ENCODE data around the gene GDI1.
"Not testable (repeated sequence)": the region's sequence is repeated elsewhere in the genome, so short reads cannot be mapped to it uniquely, and the experiment has no call there.

Gene GDI1

GRCh38 chrX:154436983-154437752 is at the start of gene GDI1:
GDI1 (plus strand) TSS chrX:154437154; CDS start chrX:154437255, 101 bp downstream.
- no peak for DNase-seq

DNA sequence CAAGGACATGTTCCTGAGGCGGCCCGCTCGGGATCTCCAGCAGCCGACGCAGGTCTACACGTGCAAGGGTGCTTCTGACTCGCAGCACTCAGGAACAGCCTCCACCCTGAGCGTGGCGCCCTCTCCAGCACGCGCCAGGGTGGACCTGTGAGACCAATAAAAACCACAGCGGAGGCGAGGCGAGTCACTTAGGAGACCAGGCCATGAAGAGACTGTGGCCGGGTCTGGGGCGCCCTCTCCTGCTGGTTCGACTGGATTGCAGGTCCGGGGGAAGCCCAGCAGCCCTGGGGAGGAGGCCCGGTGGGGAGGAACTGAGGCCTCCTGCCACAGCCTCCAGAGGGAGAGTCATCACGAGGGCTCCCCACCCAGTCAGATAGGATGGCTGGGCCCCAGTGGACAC is 48.9 kb upstream of the GDI1 start:
- DNase-seq: not testable (repeated sequence)

GRCh38 chrX:154388649-154389048 is 48.3 kb upstream of the GDI1 start:
- not testable (repeated sequence) for DNase-seq

- DNase-seq: not testable (repeated sequence)
Observed at GRCh38 chrX:154389812-154390747, 46.9 kb upstream of the GDI1 start.

- not testable (repeated sequence) for DNase-seq
Observed at GRCh38 chrX:154396363-154396762, 40.6 kb upstream of the GDI1 start.

DNA sequence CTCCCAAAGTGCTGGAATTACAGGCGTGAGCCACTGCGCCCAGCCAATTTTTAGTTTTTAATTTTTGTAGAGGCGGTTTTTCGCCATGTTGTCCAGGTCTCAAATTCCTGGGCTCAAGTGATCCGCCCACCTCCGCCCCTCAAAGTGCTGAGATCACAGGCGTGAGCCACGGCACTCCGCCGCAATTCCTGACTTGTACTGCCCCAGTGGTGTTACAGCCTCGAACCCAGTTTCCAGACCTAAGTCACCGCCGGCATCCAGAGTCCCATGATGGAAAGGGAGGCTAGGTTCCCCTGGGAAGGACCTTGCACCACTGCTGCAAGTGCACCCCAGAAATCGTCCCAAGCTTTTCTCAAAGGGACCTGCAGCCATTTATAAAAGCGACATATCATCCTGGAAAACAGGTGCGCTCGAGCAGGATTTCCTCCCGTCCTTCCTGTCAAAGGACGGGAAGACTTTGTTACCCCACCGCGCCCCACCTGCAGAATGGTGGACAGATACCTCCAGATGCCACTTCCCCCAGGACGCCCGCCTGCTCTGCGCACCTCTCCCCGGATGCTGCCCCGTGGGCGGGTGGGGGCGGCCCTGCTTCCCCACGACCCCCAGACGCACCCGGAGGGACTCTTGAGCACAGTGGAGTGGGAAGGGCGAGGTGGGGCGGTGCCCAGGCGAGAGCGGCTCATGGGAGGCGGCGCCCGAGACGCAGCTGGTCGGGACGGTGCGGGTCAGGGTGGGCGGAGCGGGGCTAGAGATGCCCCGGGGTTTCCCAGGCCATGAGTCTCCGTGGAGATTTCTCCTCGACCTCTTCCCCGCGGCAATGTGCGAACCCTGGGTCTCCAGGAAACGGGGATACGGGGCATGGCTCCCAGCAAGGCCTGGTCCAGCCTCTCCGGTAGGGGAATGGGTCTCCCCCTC is 39.7 kb upstream of the GDI1 start:
- peak; percentile 18 for DNase-seq

DNA sequence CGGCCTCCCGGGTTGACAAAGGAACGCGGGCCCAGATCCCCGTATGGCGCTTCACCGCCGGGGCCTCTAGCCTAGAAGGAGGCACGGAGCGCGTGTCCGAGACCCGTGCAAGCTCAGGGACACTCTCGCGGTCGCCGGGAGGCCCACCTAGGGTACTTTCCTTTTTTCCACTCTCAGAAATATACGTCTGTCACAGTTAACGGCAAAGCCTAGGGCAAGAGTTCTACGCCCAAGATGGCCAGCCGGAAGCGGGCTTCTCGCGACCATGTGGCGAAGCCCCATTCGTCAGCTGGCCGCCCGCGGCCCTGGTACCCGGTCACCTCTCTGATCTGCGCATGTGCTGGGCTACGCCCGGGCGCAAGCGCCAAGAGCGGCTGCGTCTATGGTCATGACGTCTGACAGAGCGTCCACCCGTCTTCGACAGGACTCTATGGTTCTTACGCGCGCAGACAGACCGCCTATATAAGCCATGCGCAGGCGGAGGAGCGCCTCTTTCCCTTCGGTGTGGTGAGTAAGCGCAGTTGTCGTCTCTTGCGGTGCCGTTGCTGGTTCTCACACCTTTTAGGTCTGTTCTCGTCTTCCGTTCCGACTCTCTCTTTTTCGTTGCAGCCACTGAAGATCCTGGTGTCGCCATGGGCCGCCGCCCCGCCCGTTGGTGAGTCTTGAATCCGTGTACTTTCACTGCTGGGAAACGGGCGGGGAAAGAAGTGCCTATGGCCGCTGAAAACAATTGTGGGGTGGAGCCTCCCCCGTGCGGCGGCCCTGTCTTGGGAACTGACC is 38.9 kb upstream of the GDI1 start, which contains the start of gene RPL10:
RPL10 (plus strand) TSS at position 490 of the 780 bp plus-strand sequence; CDS start at position 633, 143 bp downstream.
- DNase-seq: peak; percentile 80

- DNase-seq: peak; percentile 36
Observed at GRCh38 chrX:154398668-154399526, 38.1 kb upstream of the GDI1 start.

- no peak for DNase-seq
Observed at GRCh38 chrX:154399527-154400368, 37.2 kb upstream of the GDI1 start.

GRCh38 chrX:154400369-154400817 is 36.6 kb upstream of the GDI1 start:
- DNase-seq: not testable (repeated sequence)

DNA sequence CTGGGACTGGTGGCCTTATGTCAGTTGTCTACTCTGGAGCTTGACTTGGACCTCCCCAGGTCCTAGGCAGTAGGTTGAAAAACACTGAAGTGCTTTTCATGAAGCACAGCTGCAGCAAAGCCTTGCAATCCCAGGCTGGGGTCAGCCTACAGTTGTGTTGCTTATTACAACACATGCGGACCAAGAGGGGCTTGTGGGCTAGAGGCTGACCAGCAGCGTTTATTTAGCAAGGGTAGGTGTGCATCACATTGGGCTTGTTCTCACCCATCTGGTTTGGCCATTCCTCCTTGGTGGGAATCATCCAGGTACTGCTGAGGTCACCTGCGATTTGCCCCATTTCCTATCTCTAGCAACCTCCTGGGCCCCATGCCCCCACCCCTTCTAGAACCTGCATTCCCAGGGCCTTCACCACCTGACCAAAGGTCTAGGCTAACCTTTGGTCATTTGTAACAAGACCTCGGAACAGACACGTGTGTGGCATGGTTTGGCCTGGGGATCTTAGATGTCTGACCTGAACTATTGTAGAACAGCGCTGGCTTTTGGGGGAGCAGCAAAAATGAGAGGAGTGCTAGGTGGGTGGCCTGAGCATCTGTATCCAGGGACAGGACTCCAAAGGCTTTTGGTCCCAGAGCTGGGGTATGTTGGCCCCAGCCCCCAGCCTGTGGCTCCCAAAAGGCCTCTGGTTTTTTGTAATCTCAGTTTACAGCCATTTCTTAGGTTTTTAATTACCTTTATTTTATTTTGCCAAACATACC is 35.7 kb upstream of the GDI1 start:
- no peak for DNase-seq

GRCh38 chrX:154401918-154402621 is 34.9 kb upstream of the GDI1 start:
- no peak for DNase-seq

DNA sequence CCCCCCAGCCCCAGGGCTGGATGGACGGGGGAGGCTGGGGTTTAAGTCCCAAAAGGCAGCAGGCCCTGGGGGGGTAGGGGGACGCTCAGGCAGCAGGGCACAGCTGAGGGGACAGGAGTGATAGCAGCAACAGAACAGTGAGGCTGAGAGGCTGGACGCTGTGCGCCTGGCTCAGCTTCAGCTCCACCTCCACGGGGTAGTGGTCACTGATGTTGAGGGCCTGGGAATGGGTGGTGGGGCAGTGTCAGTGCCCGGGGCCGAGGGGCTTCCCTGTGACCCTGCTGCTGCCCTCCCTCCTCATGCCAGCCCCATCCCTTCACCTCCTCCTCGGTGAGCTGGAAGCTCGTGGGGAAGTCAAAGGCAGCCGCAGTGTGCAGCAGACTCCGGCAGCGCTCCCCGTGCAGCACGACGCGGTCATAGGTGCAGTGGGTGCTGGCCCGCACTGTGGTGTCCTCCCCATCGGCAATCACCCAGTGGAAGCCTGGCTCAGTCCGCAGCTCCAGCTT is 34.3 kb upstream of the GDI1 start:
- no peak for DNase-seq

- no peak for DNase-seq
Observed at GRCh38 chrX:154403192-154403591, 33.8 kb upstream of the GDI1 start.

DNA sequence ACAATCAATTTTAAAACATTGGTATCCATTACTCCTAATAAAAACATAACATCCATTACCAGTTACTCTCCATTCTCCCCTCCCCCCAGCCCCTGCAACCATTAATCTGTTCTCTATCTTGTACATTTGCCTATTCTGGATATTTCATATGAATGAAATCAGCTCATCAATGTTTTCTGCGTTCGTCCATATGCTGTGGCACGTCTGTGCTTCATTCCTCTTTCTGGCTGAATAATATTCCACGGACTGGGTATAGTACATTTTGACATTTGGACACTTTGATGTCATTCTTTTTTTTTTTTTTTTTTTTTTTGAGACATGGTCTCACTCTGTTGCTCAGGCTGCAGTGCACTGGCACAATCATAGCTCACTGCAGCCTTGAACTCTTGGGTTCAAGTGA is 33.1 kb upstream of the GDI1 start:
- no peak for DNase-seq

DNA sequence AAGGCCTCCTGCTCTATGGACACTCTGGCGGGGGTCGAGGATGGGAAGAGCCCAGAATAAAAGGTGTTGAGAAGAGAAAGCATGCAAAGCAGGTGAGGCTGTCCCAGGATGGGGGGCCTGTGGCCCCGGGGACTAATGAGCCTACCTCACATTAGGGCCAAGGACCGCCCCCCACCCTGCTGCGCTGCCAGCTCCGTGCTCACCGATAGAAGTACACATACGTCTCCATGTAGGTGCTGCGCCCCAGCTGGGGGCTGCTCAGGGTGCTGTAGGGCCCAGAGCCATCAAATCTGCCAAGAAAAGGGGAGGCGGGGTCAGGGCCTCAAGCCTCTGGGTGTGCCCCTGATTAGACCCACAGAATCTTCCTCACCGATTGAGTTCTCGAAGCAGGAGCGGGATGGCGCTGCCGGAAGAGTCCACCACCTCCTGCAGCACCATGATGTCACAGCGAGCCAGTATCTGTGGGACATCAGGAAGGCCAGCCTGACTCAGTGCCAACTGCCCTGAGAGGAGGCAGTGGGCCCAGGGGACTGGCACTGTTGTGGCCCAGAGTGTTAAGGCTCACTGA is 32.2 kb upstream of the GDI1 start:
- DNase-seq: no peak

DNA sequence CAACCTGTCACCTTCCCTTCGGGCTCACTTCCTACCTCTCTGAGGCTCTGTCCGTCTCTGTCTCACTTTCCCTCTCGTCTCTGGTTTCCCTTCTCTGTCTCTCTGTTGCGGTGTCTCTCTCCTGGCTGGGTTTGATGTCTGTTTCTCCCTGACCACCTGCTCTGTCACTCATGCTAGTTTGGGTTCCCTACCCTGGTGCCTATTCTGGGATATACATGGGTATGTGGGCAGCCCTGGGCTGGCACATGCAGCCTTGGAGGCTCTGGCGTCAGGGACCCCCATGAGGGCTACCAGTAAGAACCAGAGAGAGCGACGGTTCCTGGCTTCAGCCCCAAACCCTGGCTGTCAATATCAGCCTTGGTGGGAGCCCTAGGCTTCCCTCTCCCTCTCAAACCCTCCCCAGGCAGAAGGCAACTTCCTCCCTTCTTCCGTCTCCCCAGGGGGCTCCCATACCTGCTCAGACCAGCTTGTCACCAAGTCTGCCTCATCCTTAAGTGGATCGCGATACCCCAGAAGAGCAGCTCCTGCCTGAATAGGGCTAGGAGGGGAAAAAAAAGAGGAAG is 28.2 kb upstream of the GDI1 start:
- no peak for DNase-seq
